Neural cell (in vitro differentiated cells): Measurements from ENCODE around the gene MRPS34. TPM values are rescaled to one million over a fixed set of nuclear protein-coding genes. Genes with fewer than 3 reads are reported as not detected.

ENCODE experiments used
- H2AFZ ChIP-seq: fragments of 200-600, 300-800 bp; sonication (generic), shearing (Covaris generic); 2 replicates; pipeline ENCODE4 v1.6.0; 2014; ENCODE audit warnings: low read depth, mild to moderate bottlenecking, antibody characterized with exemption, low read length, moderate library complexity
- H3F3A ChIP-seq: fragments of 200-600 bp; shearing (Covaris generic); 2 replicates; pipeline ENCODE4 v1.6.1; 2016; ENCODE audit warnings: mild to moderate bottlenecking, moderate library complexity, mixed read lengths, antibody characterized with exemption, low read length; ENCODE audit not compliant: insufficient read depth, poor library complexity, severe bottlenecking
- H3K27ac ChIP-seq: fragments of 200-600, 300-800 bp; sonication (generic), shearing (Covaris generic); 2 replicates; pipeline ENCODE4 v1.5.1; 2014; ENCODE audit warnings: mild to moderate bottlenecking, low read length, moderate library complexity
- H3K27me3 ChIP-seq: fragments of 300-800, 200-600 bp; sonication (generic), shearing (Covaris generic); 2 replicates; pipeline ENCODE4 v1.6.0; 2014; ENCODE audit warnings: mild to moderate bottlenecking, low read depth, low read length, moderate library complexity; ENCODE audit not compliant: insufficient read depth
- H3K36me3 ChIP-seq: fragments of 300-800, 200-600 bp; sonication (generic), shearing (Covaris generic); 2 replicates; pipeline ENCODE4 v1.5.1; 2014; ENCODE audit warnings: mild to moderate bottlenecking, antibody characterized with exemption, low read length, moderate library complexity; ENCODE audit not compliant: insufficient read depth
- H3K4me2 ChIP-seq: fragments of 300-800, 200-600 bp; sonication (generic), shearing (Covaris generic); 2 replicates; pipeline ENCODE4 v1.6.0; 2014; ENCODE audit warnings: mild to moderate bottlenecking, low read length
- H3K4me3 ChIP-seq: fragments of 300-800, 200-600 bp; sonication (generic), shearing (Covaris generic); 2 replicates; pipeline ENCODE4 v1.5.1; 2014; ENCODE audit warnings: mild to moderate bottlenecking, low read length, moderate library complexity
- H3K79me2 ChIP-seq: fragments of 200-600 bp; shearing (Covaris generic); replicated peaks from 2 replicates; pipeline ENCODE4 v1.6.0; 2014; ENCODE audit warnings: mild to moderate bottlenecking, low read length, moderate library complexity; ENCODE audit not compliant: insufficient read depth
- H3K9ac ChIP-seq: fragments of 300-800, 200-600 bp; sonication (generic), shearing (Covaris generic); 2 replicates; pipeline ENCODE4 v1.6.1; 2016; ENCODE audit warnings: mild to moderate bottlenecking, low read length, mixed read lengths
- H3K9me2 ChIP-seq: fragments of 200-600 bp; shearing (Covaris generic); 2 replicates; pipeline ENCODE4 v1.6.1; 2016; ENCODE audit warnings: mild to moderate bottlenecking, low read length, mixed read lengths; ENCODE audit not compliant: insufficient read depth
- H3K9me3 ChIP-seq: fragments of 200-600, 300-800 bp; sonication (generic), shearing (Covaris generic); 2 replicates; pipeline ENCODE4 v1.6.1; 2016; ENCODE audit warnings: mild to moderate bottlenecking, mixed run types, low read length, moderate library complexity, mixed read lengths
- H4K20me1 ChIP-seq: fragments of 200-600 bp; shearing (Covaris generic); 2 replicates; pipeline ENCODE4 v1.6.1; 2016; ENCODE audit warnings: mild to moderate bottlenecking, mixed run types; ENCODE audit not compliant: insufficient read depth
- CTCF ChIP-seq: fragments of 450-650 bp; IDR thresholded peaks from 2 replicates; pipeline ENCODE4 v1.5.1; 2014; ENCODE audit warnings: antibody characterized with exemption, mild to moderate bottlenecking, moderate library complexity; ENCODE audit not compliant: poor library complexity, severe bottlenecking
- EP300 ChIP-seq: fragments of 450-650 bp; conservative IDR thresholded peaks from 2 replicates; pipeline ENCODE4 v1.6.1; 2014; ENCODE audit warnings: antibody characterized with exemption, mild to moderate bottlenecking, moderate library complexity; ENCODE audit not compliant: poor library complexity, severe bottlenecking
- EZH2 ChIP-seq: fragments of 200-600, 300-800 bp; shearing (Covaris generic), sonication (generic); IDR thresholded peaks from 2 replicates; pipeline ENCODE4 v1.6.1; 2014; ENCODE audit warnings: antibody characterized with exemption, low read length, borderline replicate concordance, mild to moderate bottlenecking; ENCODE audit not compliant: insufficient read depth, poor library complexity, severe bottlenecking
- MXI1 ChIP-seq: fragments of 450-650 bp; conservative IDR thresholded peaks from 2 replicates; pipeline ENCODE4 v1.6.1; 2014; ENCODE audit warnings: antibody characterized with exemption, mild to moderate bottlenecking; ENCODE audit not compliant: poor library complexity, severe bottlenecking
- SMC3 ChIP-seq: fragments of 450-650 bp; conservative IDR thresholded peaks from 2 replicates; pipeline ENCODE4 v1.6.1; 2014; ENCODE audit warnings: antibody characterized with exemption, mild to moderate bottlenecking, moderate library complexity; ENCODE audit not compliant: poor library complexity
- polyA plus RNA-seq: library from polyadenylated mRNA; depleted of rRNA; stranded (reverse); fragments of >200 nt; gene quantifications from 2 replicates; pipeline ENCODE4 v1.2.3, GENCODE V29; 2014
- TF ChIP-seq, protein P1 (sequence below): IDR thresholded peaks from 2 replicates; pipeline ENCODE4 v1.6.1; 2012; ENCODE audit warnings: borderline replicate concordance

Gene MRPS34
- polyA plus RNA-seq, 1 donor from 2014 or later: 113 TPM

DNA sequence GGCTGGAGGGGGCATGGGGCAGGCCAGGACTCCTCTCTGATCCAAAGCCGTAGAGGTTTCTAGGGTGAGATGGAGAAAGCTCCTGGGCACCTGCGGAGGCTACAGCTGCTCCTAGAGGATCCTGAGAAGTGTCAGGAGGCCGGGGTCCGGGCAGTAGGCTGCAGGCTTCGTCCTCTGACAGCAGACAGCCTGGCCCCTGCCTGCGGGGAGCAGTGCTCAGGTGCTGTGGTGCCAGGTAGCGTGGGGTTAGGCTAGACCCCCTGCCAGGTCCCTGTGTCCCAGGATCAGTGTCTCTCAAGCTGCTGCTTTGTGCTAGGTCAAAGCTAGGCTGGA is 1.5 kb upstream of the MRPS34 start:
- peaks cover 9% of the 10 kb centered on the region for H3K79me2 ChIP-seq
- H3K36me3 ChIP-seq: no peaks in the 10 kb centered on the region
- no peak overlapping the region for H2AFZ ChIP-seq
- no peaks in the 10 kb centered on the region for H3K9me2 ChIP-seq
- peak overlapping the region; percentile 84 for H3K9ac ChIP-seq
- no peaks in the 10 kb centered on the region for H3K9me3 ChIP-seq
- H3K4me2 ChIP-seq: no peak overlapping the region
- H3F3A ChIP-seq: no peaks in the 10 kb centered on the region
- H3K4me3 ChIP-seq: peak overlapping the region; percentile 98
- H3K27me3 ChIP-seq: no peaks in the 10 kb centered on the region
- no peak overlapping the region for H3K27ac ChIP-seq
- no peak for TF ChIP-seq EP300
- TF ChIP-seq, protein P1, sequence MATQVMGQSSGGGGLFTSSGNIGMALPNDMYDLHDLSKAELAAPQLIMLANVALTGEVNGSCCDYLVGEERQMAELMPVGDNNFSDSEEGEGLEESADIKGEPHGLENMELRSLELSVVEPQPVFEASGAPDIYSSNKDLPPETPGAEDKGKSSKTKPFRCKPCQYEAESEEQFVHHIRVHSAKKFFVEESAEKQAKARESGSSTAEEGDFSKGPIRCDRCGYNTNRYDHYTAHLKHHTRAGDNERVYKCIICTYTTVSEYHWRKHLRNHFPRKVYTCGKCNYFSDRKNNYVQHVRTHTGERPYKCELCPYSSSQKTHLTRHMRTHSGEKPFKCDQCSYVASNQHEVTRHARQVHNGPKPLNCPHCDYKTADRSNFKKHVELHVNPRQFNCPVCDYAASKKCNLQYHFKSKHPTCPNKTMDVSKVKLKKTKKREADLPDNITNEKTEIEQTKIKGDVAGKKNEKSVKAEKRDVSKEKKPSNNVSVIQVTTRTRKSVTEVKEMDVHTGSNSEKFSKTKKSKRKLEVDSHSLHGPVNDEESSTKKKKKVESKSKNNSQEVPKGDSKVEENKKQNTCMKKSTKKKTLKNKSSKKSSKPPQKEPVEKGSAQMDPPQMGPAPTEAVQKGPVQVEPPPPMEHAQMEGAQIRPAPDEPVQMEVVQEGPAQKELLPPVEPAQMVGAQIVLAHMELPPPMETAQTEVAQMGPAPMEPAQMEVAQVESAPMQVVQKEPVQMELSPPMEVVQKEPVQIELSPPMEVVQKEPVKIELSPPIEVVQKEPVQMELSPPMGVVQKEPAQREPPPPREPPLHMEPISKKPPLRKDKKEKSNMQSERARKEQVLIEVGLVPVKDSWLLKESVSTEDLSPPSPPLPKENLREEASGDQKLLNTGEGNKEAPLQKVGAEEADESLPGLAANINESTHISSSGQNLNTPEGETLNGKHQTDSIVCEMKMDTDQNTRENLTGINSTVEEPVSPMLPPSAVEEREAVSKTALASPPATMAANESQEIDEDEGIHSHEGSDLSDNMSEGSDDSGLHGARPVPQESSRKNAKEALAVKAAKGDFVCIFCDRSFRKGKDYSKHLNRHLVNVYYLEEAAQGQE: no peak
- TF ChIP-seq MXI1: no peak
- no peak for TF ChIP-seq EZH2
- TF ChIP-seq SMC3: no peak
- H4K20me1 ChIP-seq: peaks cover 14% of the 10 kb centered on the region

DNA sequence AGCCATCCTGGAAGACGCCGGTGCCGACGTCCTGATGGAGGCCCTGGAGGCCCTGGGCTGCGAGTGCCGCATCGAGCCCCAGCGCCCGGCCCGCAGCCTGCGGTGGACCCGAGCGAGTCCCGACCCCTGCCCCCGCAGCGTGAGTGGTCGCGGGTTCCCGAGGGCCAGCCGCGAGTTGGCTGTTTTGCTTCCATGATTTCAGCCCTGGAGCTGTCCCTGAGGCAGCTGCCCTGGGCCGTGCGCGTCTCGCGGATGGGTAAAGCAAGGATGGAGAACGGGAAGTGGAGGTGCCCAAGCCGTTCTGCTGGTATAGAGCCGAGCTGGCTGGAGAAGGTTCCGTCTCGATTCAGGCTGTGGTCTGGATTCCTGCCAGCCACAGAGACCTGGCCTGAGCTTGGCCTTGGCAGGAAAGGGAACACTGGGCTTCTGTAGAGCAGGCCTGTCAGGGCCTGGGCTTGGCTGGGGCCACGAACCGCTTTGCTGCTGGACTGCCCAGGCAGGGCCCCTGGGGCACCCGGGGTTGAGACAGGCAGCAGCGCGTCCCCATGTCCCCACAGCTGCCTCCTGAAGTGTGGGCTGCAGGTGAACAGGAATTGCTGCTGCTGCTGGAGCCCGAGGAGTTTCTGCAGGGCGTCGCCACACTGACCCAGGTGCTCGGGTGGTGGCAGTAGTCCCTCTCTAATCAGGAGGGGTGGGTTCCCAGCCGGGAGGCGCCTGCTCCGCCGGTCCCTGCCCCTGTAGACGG is 941 bp upstream of the MRPS34 start:
- Histone ChIP-seq H3K27me3 (no peaks in the 10 kb centered on the region), H3K27ac (peak overlapping the region; percentile 74), H3K4me3 (peak overlapping the region; percentile 98), H3K9ac (peak overlapping the region; percentile 84), H4K20me1 (peaks cover 10% of the 10 kb centered on the region), H3K9me2 (no peaks in the 10 kb centered on the region), H3F3A (no peaks in the 10 kb centered on the region), H3K36me3 (no peaks in the 10 kb centered on the region), H2AFZ (peak overlapping the region; percentile 8), H3K9me3 (no peaks in the 10 kb centered on the region), H3K4me2 (peak overlapping the region; percentile 89), H3K79me2 (peaks cover 9% of the 10 kb centered on the region)
- TF ChIP-seq CTCF (peak; percentile 47), EZH2 (no peak)
